MCF 10A (cell line): ENCODE data around the gene PTBP3. TPM values are rescaled to one million over a fixed set of nuclear protein-coding genes. Genes with fewer than 3 reads are reported as not detected.

Source experiments
- BruUV-seq: library from RNA; stranded (reverse); fragments of 400-500 nt; replicated peaks from 2 replicates; lab custom pipeline; 2021; lab: Mats Ljungman, UMichigan
- CTCF ChIA-PET: fragments of 300-600 bp; sonication (Branson Sonifier 250); formaldehyde crosslinking; extraction: SDS; loops from one replicate; lab custom pipeline; 2021; ENCODE audit warnings: antibody characterized with exemption, inconsistent platforms; lab: Yijun Ruan, JAX
- POLR2A ChIA-PET: fragments of 300-600, 350-650 bp; sonication (Branson Sonifier 250); formaldehyde crosslinking; extraction: SDS; loops from one replicate; lab custom pipeline; 2020; ENCODE audit warnings: antibody characterized with exemption, inconsistent platforms; lab: Yijun Ruan, JAX
- DNase-seq: peaks from one replicate; pipeline ENCODE4 v3.0.0-alpha.2; 2018; ENCODE audit not compliant: unreplicated experiment
- H3K27ac Mint-ChIP-seq: one replicate; pipeline ENCODE4 v1.8.0; 2022; ENCODE audit warnings: mild to moderate bottlenecking, low read depth, mixed read lengths; ENCODE audit not compliant: unreplicated experiment
- H3K27me3 Mint-ChIP-seq: one replicate; pipeline ENCODE4 v1.8.0; 2022; ENCODE audit warnings: mixed read lengths; ENCODE audit not compliant: insufficient read depth, unreplicated experiment
- H3K36me3 Mint-ChIP-seq: one replicate; pipeline ENCODE4 v1.8.0; 2022; ENCODE audit warnings: mild to moderate bottlenecking, moderate library complexity, mixed read lengths; ENCODE audit not compliant: insufficient read depth, unreplicated experiment
- H3K4me1 Mint-ChIP-seq: one replicate; pipeline ENCODE4 v1.8.0; 2022; ENCODE audit warnings: mixed read lengths; ENCODE audit not compliant: insufficient read depth, unreplicated experiment
- H3K4me3 Mint-ChIP-seq: one replicate; pipeline ENCODE4 v1.8.0; 2022; ENCODE audit warnings: mild to moderate bottlenecking, moderate library complexity, mixed read lengths; ENCODE audit not compliant: unreplicated experiment
- H3K9me3 Mint-ChIP-seq: one replicate; pipeline ENCODE4 v1.8.0; 2022; ENCODE audit warnings: mixed read lengths; ENCODE audit not compliant: unreplicated experiment
- CTCF ChIP-seq: fragments of 200-600 bp; IDR thresholded peaks from one replicate; pipeline ENCODE4 v1.8.0; 2022; ENCODE audit warnings: antibody characterized with exemption, mild to moderate bottlenecking; ENCODE audit not compliant: unreplicated experiment
- intact Hi-C: fragments of 100-400 bp; cut with micrococcal nuclease; formaldehyde crosslinking; loops from 2 replicates; pipeline ENCODE4 v1.14.1; 2022
- total RNA-seq: library from RNA; stranded (reverse); gene quantifications from 2 replicates; pipeline ENCODE4 v1.2.3, GENCODE V29; 2022

Gene PTBP3
- total RNA-seq, 1 experiment from 2014 or later = 79.2 TPM

- ChIA-PET POLR2A (no interaction called here), CTCF (interaction anchor here (0.7 to 1.2 kb wide), 5 partner anchors 12 to 713 kb away, joined by 3 to 6 read pairs (median 3); no protein-coding TSS in a partner anchor)
- no peaks in the 10 kb centered on the region for H3K9me3 Mint-ChIP-seq
- H3K4me3 Mint-ChIP-seq = no peak overlapping the region
- H3K36me3 Mint-ChIP-seq = peaks cover 6% of the 10 kb centered on the region
- DNase-seq = no peak
- no peaks in the 10 kb centered on the region for H3K27me3 Mint-ChIP-seq
- TF ChIP-seq CTCF = no peak
- H3K27ac Mint-ChIP-seq = no peak overlapping the region
- intact Hi-C loops = no loop called here
- BruUV-seq = no TSS peak
- no peaks in the 10 kb centered on the region for H3K4me1 Mint-ChIP-seq
Measured at GRCh38 chr9:112188884-112189283, 144.5 kb downstream of the PTBP3 start.

GRCh38 chr9:112187404-112187803 is 146.0 kb downstream of the PTBP3 start:
- TF ChIP-seq CTCF = no peak
- peaks cover 6% of the 10 kb centered on the region for H3K36me3 Mint-ChIP-seq
- intact Hi-C loops = no loop called here
- H3K9me3 Mint-ChIP-seq = peaks cover 9% of the 10 kb centered on the region
- H3K27ac Mint-ChIP-seq = no peak overlapping the region
- BruUV-seq = no TSS peak
- H3K27me3 Mint-ChIP-seq = no peaks in the 10 kb centered on the region
- no peaks in the 10 kb centered on the region for H3K4me1 Mint-ChIP-seq
- ChIA-PET POLR2A (interaction anchor here (0.9 kb wide), 1 partner anchor 25 kb away, joined by 3 read pairs; no protein-coding TSS in a partner anchor), CTCF (interaction anchor here (0.6 to 1.4 kb wide), 4 partner anchors 59 to 290 kb away, joined by 3 to 5 read pairs (median 4); no protein-coding TSS in a partner anchor)
- DNase-seq = no peak
- H3K4me3 Mint-ChIP-seq = no peak overlapping the region

- BruUV-seq = no TSS peak
- no peak for TF ChIP-seq CTCF
- no peak overlapping the region for H3K27ac Mint-ChIP-seq
- CTCF ChIA-PET = interaction anchor here (0.6 to 1.4 kb wide), 2 partner anchors 58 to 73 kb away, joined by 5 read pairs; no protein-coding TSS in a partner anchor
- intact Hi-C loops = no loop called here
- H3K4me1 Mint-ChIP-seq = no peaks in the 10 kb centered on the region
- no peak overlapping the region for H3K4me3 Mint-ChIP-seq
- POLR2A ChIA-PET = interaction anchor here (1.3 kb wide), 1 partner anchor 191 kb away, joined by 3 read pairs; no protein-coding TSS in a partner anchor
- no peak for DNase-seq
- H3K9me3 Mint-ChIP-seq = peaks cover 10% of the 10 kb centered on the region
- H3K36me3 Mint-ChIP-seq = peaks cover 4% of the 10 kb centered on the region
- no peaks in the 10 kb centered on the region for H3K27me3 Mint-ChIP-seq
Measured at GRCh38 chr9:112186695-112187094, 146.7 kb downstream of the PTBP3 start.

GRCh38 chr9:112184946-112185345 is 148.5 kb downstream of the PTBP3 start:
- peaks cover 10% of the 10 kb centered on the region for H3K9me3 Mint-ChIP-seq
- intact Hi-C loops = no loop called here
- no peak for DNase-seq
- ChIA-PET CTCF (interaction anchor here (0.7 kb wide), 2 partner anchors 35 to 99 kb away, joined by 3 to 6 read pairs; no protein-coding TSS in a partner anchor), POLR2A (interaction anchor here (1.1 kb wide), 1 partner anchor 19 kb away, joined by 4 read pairs; no protein-coding TSS in a partner anchor)
- TF ChIP-seq CTCF = no peak
- no peak overlapping the region for H3K4me3 Mint-ChIP-seq
- no peak overlapping the region for H3K27ac Mint-ChIP-seq
- no peaks in the 10 kb centered on the region for H3K36me3 Mint-ChIP-seq
- no TSS peak for BruUV-seq
- H3K4me1 Mint-ChIP-seq = no peaks in the 10 kb centered on the region
- no peaks in the 10 kb centered on the region for H3K27me3 Mint-ChIP-seq
